ENCODE results near the gene MYL9.

- TF ChIP-seq CTCF (IDR thresholded peaks at IDR 0.05 in 2 of 3, conservative IDR thresholded peaks at IDR 0.05 in 1 of 3; ENCODE audit: borderline replicate concordance in 1 of 3, insufficient read depth in 1 of 3, low read depth in 2 of 3, low read length in 2 of 3) (no peak), POLR2A (IDR thresholded peaks at IDR 0.05; ENCODE audit: borderline replicate concordance, extremely low read depth, insufficient read depth, insufficient read length) (no peak), ZBTB33 (IDR thresholded peaks at IDR 0.05; ENCODE audit: extremely low read depth, insufficient replicate concordance, low read length) (no peak)
These were observed 21.4 kb upstream of the MYL9 start for GRCh38 chr20:36519944-36520343.

Data from HCT116 (cell line).